ENCODE results near the gene FOSL2.

FOSL2 gene

DNA sequence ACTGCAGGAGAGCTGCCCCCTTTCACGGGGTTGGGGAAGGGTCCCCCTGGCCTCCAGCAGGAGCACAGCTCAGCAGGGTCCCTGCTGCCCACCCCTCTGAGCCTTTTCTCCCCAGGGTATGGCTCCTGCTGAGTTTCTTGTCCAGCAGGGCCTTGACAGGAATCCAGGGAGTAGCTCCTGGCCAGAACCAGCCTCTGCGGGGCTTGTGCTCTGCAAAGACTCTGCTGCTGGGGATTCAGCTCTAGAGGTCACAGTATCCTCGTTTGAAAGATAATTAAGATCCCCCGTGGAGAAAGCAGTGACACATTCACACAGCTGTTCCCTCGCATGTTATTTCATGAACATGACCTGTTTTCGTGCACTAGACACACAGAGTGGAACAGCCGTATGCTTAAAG, 21.2 kb downstream of the FOSL2 start:
- no peak for DNase-seq

DNA sequence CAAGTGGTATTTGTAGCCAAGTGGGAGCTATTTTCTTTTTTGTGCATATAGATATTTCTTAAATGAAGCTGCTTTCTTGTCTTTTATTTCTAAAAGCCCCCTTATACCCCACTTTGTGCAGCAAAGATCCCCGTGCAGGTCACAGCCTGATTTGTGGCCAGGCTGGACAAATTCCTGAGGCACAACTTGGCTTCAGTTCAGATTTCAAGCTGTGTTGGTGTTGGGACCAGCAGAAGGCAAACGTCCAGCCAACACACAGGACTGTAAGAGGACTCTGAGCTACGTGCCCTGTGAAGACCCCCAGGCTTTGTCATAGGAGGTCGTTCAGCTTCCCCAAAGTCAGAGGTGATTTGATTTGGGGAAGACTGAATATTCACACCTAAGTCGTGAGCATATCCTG, 21.9 kb downstream of the FOSL2 start:
- DNase-seq = no peak

DNA sequence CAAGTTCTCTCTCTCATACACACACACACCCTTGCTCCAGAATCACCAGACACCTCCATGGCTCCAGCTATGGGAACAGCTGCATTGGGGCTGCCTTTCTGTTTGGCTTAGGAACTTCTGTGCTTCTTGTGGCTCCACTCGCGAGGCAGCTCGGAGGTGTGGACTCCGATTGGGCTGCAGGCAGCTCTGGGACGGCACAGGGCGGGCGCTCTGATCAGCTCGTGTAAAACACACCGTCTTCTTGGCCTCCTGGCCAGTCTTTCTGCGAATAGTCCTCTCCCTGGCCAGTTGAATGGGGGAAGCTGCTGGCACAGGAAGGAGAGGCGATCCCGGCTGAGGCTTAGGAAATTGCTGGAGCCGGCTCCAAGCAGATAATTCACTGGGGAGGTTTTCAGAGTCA, 22.4 kb downstream of the FOSL2 start:
- DNase-seq = no peak

DNA sequence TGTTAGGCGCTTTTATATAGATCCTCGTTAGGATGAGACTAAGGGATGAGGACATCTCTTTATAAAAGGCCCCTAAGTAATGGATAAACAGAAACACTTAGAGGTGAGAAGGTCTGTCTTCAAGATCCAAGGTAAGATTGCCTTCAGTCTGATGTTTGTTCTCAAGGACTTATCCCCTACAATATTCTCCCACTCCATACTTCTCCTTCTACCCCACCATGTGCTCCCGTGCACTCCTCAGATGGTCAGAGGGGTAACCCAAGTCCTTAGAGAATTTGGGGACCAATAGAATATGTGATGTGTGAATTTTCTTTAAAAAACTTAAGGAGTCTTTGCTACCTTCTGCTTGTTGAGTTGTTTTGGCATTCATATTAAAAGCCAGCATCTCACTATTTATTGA, 23.1 kb downstream of the FOSL2 start:
- no peak for DNase-seq

DNA sequence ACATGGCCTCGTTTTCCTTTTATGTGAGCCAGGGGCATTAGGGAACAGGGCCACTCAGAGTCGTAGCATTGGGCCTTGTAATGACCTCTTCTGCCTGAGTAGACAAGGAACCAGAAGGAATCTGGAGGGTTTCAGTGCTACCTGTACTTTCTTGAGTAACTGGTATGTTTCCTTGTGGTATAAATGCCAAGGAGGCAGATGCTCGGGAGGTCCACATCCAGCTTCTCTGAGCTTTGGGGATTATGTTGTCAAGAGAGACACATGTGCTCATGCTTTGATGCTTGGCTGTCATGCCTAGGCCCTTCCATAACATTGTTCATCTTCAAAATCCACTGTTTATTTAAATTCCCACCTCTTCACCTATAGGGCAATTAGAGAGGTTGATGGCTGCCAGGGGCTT, 26.3 kb downstream of the FOSL2 start:
- no peak for DNase-seq

DNA sequence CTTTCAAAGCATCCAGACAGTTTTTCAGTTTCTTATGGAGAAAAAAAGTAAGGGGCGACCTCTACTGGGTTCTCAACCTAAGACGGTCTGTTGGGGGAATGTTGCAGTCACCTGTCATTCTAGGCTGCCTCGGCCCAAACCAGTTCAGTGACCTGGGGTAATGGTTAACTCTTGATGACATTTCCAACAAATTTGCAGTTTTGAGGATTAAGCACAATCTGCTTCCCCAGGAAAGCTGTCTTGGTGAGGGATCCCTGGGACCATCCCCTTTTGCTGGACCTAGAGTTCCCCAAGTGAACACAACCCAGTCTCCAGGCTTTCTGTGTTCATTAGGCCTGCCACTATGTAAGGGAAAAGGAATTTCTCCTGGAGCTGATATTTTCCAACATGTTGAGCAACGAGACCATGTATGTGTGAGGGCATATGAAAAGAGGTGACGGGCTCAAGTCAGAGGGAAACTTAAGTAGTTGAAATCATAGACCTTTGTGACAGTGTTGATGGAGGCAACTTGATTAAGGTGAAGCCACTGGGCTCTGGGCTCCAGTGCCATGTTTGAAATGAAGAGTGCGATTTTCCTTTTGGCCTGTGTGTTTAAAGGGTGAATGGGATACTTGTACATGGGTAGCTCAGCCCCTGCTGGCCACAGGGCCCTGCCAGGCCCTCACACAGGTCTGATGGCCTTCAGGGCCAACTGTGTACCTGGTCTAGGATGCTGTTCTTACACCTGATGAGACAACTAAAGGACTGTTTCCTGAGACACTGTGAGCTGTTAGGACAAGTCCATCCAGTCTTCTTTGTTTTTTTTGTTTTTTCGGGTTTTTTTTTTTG, 27.0 kb downstream of the FOSL2 start:
- no peak for DNase-seq

DNA sequence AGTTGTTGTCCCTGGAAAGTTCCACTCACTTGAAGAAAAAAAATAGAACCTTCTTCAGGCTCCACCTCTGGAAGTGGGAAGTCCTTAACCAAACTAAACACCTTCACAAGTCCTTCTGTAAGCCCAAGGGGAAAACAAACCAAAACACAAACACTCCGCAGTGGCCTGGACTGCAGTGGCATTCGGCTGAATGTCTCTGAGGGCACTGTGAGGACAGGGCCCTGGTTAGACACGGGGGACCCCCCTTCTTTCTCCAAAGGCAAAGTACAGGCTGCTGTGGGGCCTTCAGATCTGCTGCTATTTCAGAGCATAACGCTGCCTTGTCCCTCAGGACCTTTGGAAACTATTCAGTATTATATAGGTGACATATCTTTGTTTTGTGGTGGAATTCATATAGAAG, 28.1 kb downstream of the FOSL2 start:
- DNase-seq = no peak

DNA sequence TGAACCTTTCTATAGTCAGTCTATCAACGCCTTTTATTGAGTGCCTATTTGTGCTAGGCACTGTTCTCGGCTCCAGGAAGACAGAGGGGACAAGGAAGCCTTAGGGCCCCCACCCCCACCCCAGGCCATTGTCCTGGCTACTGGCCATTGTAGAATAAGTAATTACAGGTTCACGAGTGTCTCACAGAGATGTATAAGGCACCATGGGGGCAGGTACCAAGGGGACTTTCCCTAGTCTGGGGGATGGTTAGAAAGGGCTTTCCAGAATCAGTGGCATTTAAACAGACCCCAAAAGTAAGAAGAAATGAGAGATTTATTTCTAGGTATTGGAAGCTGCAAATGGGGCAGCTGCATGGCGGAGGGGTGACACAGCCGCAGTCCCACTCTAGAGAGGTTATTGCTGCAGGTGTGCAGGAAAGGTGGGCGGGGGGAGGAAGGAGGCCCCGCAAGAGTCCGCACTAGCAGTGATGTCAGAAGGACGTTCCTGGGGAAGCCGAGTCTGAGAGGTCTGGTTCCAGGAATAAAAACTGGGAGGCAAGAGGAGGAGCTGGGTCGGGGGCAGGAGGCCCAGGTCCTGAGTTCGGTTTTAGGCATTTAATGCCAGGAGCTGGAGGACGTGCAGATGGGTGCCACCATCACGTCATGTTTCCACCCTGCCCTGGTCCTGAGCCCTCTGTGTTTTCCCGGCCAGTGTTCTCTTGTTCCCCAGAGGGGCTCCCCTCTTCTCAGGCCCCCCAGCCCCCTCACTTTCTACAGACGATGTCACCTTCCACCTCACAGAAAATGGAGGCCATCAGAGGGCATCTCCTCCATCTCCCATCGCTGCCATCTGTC, 30.5 kb downstream of the FOSL2 start:
- DNase-seq = peak; percentile 14

DNA sequence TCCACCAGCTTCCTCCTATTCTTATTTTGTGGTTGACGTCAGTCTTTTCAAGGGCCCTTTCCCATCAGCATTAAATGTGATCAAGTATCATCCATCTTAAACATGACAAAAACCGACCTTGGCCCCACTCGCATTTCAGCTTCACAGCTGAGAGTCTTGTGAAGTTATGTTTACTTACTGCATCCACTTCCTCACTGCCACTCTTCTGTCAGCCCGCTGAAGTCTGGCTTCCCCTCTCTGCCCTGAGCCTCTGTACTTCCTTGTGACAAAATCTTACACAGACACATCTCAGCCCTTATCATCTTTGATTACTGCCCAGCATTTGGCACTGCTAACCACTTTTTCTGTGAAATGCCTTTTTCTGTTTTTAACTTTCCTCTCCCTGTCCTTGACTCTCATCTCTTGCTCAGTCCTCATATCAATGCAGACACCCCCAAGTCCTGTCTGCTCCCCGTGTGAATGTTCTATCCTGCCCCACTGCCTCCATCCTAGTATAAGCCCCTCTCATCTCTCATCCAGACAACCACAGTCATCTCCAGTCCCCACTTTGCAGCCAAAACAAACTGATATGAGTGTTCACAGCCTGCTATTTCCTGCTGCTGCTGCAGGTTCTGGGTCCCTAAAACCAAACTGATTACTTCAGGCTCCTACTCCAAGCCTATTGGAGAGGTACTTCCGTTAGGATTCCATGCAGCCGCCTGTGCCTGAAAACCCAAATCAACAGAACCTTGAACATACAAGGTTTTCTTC, 31.4 kb downstream of the FOSL2 start:
- peak; percentile 68 for DNase-seq

DNA sequence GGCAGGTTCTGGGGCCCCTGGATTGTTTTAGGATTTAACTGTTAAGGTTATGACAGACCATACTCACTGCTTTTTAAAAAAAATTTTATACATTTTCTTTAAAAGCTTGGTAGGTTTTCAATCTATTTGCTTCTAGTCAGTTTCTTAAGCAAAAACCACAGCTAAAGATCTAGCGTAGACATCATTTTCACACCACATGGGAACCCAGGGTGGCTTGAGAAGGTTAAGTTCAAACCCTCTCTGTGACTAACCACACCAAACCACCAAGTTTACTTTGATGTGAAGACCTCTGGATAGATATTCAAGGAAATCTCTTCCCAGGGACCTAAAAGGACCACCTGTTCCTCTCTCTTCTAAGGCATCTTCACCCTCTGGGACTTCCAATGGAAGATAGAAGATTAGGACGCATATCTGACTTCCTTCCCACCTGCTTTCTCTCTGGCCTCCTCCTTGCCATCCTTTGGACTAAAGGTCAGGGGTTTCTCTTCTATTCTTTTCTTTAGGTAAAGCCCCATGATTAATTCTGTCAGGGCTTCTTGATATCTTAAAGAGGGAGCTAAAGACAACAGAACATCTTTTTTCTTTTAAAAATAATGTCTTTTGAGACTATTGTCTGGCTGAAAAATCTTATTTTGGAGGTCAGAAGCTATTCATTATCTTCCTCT, 32.3 kb downstream of the FOSL2 start:
- peak; percentile 31 for DNase-seq

DNA sequence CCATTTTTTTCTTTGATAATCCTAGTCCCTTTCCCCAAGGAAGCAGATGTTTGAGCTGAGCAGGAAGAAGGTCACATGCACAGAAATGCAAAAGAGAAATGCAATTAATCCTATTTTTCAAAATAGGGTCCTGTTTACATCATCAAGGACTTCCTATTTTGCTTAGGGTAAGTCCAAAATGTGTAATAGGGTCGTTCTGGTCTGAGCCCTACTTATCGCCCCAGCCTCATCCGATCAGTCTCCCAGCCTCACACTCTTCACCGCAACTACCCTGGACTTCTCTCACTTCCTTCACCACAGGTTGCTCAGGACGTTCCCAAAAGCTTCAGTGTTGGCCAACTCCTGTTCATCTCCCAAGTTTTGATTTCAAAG, 32.8 kb downstream of the FOSL2 start:
- DNase-seq = no peak

DNA sequence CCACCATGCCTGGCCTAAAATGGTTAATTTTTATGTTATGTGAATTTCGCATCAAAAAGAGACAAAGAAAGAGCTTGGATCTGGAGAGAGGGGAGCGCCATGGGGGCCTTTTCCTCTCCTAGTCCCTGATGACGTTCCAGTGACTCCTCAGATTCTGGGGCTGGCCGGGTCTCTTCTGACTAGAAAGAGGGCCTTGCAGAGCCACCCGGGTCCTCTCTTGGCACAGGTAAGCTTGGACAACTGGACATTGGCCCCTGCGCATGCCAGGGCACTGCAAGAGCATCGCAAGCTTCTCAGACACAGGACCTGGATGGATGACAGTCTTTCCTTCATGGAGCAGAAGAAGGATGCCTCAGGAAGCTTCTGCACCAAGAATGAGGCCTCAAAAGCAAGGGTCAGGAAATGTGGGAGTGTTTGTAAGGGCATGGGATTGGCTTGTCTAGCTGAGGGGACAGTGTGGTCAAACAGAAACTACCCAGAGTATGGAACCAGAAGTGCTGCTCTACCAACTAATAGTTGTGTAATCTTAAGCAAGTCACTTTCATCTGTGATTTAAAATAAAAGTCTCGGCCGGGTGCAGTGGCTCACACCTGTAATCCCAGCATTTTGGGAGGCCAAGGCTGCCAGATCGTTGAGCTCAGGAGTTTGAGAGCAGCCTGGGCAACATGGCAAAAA, 35.2 kb downstream of the FOSL2 start:
- DNase-seq = no peak

DNA sequence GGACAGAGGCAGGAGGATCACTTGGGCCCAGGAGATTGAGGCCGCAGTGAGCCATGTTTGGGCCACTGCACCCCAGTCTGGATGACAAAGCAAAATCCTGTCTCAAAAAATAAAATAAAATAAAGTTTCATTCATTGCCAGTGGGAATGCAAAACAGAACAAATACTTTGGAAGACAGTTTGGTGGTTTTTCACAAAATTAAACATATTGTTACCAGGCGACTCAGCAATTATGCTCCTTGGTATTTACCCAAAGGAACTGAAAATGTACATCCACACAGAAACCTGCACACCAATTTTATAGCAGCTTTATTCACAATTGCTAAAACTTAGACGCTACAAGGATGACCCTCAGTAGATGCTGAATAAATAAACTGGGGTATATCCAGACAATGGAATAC, 35.8 kb downstream of the FOSL2 start:
- DNase-seq = no peak

DNA sequence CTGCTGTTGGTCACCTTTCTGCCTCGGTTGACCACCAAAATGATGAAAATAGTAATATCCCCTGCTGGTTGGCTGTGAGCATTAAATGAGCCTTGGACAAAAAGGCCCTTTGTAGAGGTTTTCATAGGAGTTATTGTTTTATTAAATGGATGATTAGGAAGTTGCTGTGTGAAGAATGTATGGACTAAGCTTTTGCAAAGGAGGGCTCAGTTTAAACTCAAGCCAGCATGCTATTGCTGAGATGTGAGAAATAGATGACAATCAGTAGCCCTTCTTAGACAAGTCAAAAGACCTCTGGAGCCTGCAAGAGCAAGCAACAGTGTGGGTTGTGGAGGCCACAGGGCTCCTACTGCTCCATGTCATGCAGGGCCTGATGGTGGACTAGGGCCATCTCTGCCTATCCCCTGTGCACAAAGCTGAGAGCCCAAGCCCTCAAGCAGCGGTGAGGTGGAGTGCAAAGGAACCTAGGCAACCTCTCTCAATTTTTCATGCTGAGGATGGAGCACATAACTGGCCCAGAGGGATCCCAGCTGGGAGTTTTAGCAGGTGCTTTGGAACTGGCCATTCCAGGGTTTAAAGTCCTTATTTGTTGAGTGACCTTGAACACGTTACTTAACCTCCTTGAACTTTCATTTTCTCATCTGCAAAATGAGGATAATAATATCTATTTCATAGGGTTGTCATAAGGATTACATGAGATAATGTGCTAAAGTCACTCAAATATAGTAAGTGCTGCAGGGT, 37.1 kb downstream of the FOSL2 start:
- DNase-seq = no peak

DNA sequence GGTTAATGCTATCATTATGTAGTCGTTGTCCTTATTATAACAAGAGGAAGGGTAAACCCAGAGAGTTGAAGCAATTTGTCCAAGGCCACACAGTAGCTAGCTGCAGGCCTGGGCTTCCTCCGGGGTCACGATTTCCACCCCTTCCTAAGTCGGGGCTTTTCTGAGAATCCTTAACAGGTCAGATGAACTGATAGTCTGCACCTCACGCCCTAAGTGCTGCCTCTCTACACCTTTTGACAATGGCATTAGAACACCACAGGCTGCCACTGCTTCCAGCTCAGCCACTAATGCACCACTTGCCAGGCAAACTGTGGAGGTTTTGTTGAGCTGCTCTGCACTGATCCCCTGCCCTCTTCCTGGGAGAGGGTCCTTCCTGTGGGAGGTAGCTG, 37.7 kb downstream of the FOSL2 start:
- DNase-seq = no peak

DNA sequence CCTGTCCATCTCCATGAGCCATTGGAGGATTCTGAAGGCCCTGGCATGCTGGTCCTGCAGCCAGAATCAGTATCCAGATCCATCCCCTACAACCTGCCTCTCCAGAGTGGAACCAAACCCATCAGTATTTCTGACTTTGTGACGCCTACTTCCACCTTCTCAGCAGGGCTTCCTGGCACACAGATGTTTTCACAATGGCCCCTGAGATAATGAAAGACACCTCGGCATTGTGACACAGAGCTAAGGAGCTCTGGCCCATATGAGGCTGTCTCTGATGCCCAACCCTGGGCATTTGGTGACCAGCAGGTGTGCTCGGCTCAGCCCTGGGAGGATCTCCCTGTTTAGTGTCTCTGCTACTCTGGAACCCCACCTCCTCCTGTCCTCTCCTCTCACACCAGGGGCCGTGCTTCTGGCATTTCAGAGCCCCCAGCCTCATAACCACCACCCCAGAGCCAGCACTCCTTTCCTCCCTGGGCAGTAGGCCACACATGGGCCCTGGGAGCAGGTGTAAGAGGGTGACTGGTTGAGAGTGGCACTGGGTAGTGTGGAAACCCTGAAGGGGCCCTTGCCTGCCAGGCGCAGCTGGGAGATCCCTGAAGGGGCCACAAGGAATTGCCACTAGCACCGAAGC, 38.2 kb downstream of the FOSL2 start:
- no peak for DNase-seq

DNA sequence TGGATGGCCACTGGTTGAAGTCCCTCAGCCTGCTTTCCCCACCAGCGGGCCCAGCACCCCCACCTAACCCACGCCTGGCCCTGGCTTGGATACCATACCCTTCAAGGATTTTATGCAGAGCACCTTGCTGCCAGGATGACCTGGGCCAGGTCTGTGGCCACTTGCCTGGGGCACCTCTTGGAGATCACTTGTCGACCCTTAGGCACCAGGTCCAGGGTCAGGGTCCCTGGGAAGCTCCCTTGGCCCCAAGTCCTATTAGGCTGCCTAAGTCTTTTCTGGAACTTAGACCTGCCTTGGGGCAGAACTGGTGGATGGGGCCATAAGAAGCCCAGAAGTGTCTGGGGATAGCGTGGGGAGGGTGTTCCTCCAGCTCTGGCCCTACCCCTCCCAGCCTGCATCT, 39.1 kb downstream of the FOSL2 start:
- DNase-seq = no peak

DNA sequence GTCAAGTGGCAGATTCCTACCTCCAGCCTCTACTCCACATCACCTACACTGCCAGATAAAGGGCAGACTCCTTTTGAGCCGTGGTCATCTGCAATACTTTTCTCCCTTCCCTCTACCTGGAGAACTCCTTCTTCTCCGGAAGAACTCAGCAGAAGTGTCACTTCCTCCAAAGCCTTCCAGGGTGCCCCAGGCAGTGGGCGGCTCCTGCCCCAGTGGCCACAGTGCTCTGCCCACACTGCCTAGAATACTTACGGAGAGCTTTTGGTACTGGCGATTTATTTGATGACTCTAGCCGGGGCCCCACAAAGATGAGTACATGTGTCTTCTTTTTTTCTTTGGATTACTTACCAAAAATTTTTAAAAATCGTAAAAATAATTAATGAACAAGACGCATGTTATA, 39.7 kb downstream of the FOSL2 start:
- DNase-seq = no peak

DNA sequence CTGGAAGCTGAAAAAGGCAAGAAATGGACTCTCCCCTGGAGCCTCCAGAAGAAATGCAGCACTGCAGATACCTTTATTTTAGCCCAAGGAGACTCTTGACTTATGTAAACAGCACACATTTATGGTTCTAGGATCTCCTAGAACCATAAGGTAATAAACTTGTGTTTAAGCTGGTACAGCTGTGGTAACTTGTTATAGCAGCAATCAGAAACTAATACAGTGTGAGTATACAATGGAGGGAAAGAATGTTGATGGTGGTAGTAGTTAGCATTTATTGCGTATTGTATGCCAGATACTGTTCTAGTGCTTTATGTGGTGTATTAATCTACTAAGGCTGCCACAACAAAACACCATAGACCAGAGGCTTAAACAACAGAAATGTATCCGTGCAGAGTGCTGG, 40.6 kb downstream of the FOSL2 start:
- no peak for DNase-seq

DNA sequence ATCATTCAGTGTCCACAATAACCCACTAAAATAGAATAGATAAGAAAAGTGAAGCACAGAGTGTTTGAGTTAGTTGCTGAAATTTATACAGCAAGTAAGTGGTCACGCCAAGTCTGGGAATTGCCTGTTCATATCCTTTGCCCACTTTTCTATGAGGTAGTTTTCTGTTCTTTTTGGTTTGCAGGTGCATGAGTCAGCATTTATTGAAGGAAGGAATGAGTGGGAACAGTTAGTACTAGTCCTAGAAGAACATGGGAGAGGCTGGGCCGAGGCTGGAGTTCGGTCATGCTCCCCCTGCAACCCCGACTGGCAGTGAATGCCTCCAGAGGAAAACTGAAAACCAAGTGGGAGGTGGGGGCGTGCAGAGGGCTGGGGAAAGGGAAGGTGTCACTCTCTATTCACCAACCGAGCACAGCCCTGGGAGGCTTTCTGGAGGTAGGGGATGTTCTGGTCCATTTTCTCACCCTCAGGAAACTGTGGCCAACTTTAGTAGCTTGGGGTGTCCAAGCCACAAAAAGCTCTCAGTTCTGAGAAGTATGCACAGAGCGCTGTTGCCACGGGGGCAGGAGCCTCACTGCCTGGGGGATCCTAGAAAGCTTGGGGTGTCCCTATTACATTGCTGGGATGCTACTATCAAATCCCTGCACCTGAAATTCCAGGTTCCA, 41.4 kb downstream of the FOSL2 start:
- DNase-seq = no peak

DNA sequence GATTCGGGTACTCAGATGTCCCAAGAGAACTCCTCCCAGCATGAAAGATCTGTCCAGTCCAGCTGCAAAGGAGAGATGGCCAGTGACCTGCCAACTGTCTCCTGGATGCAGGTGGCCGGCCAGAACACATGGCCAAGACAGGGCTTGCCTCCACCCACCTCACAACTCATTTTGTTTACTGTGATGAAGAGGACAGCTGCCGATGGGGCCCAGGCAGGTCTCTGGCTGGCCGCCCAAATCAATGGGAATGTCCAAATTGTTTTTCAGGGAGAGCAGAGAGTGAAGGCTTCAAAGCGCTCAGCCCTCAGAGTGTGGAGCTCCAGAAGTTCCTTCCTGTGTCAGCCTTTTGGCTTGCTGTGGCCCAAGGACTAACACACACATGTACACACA, 41.9 kb downstream of the FOSL2 start:
- no peak for DNase-seq
